ENCODE measurements around the gene INHA.

The INHA gene

GRCh38 chr2:219613461-219614070 lies 41.5 kb downstream of the INHA start:
- DNase-seq: no peak

GRCh38 chr2:219614076-219614860 lies 42.2 kb downstream of the INHA start:
- DNase-seq: no peak

- DNase-seq: no peak
These were observed 42.9 kb downstream of the INHA start for GRCh38 chr2:219615036-219615435.

- no peak for DNase-seq
These were observed 43.8 kb downstream of the INHA start for GRCh38 chr2:219615894-219616293.

- no peak for DNase-seq
These were observed 44.4 kb downstream of the INHA start for GRCh38 chr2:219616550-219616949.

- DNase-seq: no peak
These were observed 46.6 kb downstream of the INHA start for GRCh38 chr2:219618733-219619122.

- DNase-seq: no peak
These were observed 47.1 kb downstream of the INHA start for GRCh38 chr2:219619235-219619634.

- DNase-seq: no peak
These were observed 48.4 kb downstream of the INHA start for GRCh38 chr2:219620546-219620945.

- no peak for DNase-seq
These were observed 49.8 kb downstream of the INHA start for GRCh38 chr2:219621935-219622334.

- no peak for DNase-seq
These were observed 50.4 kb downstream of the INHA start for GRCh38 chr2:219622472-219622871.

GRCh38 chr2:219624565-219624964 lies 52.5 kb downstream of the INHA start:
- DNase-seq: no peak

- DNase-seq: no peak
These were observed 53.1 kb downstream of the INHA start for GRCh38 chr2:219625179-219625578.
